GM12872 (cell line): ENCODE data around the gene MUC15.

ENCODE experiments used
- CTCF ChIP-seq: IDR thresholded peaks from 3 replicates; pipeline ENCODE4 v1.5.1; 2011; ENCODE audit warnings: low read depth, mild to moderate bottlenecking, low read length, moderate library complexity; ENCODE audit not compliant: insufficient read depth

Gene MUC15

GRCh38 chr11:26550022-26550421 is 22.0 kb downstream of the MUC15 start:
- TF ChIP-seq CTCF = no peak

GRCh38 chr11:26549176-26549575 is 22.9 kb downstream of the MUC15 start:
- TF ChIP-seq CTCF = no peak

- no peak for TF ChIP-seq CTCF
Measured at GRCh38 chr11:26541870-26542269, 30.2 kb downstream of the MUC15 start.

GRCh38 chr11:26539517-26539916 is 32.5 kb downstream of the MUC15 start:
- no peak for TF ChIP-seq CTCF

GRCh38 chr11:26537341-26537740 is 34.7 kb downstream of the MUC15 start:
- no peak for TF ChIP-seq CTCF

- no peak for TF ChIP-seq CTCF
Measured at GRCh38 chr11:26527685-26528084, 44.4 kb downstream of the MUC15 start.

- TF ChIP-seq CTCF = peak; percentile 45
Measured at GRCh38 chr11:26522912-26523610, 49.0 kb downstream of the MUC15 start.
